ENCODE results near the gene ALK.

Gene ALK

GRCh38 chr2:29628108-29628745 lies 293.2 kb downstream of the ALK start:
- no peak for DNase-seq (ENCODE audit: extremely low spot score)
- POLR2A ChIA-PET: no interaction called here
- no peak for TF ChIP-seq CTCF (IDR thresholded peaks at IDR 0.05; ENCODE audit: control extremely low read depth, extremely low read depth, low read depth, missing control alignments)
- CTCF ChIA-PET: interaction anchor here (1.4 kb wide), 1 partner anchor 13 kb away, joined by 3 read pairs; no protein-coding TSS in a partner anchor

GRCh38 chr2:29627279-29627711 lies 294.1 kb downstream of the ALK start:
- no peak for TF ChIP-seq CTCF (IDR thresholded peaks at IDR 0.05; ENCODE audit: control extremely low read depth, extremely low read depth, low read depth, missing control alignments)
- POLR2A ChIA-PET: no interaction called here
- no peak for DNase-seq (ENCODE audit: extremely low spot score)
- CTCF ChIA-PET: interaction anchor here (1.4 kb wide), 1 partner anchor 14 kb away, joined by 3 read pairs; no protein-coding TSS in a partner anchor

GRCh38 chr2:29620890-29621289 lies 300.5 kb downstream of the ALK start:
- no peak for DNase-seq (ENCODE audit: extremely low spot score)
- TF ChIP-seq CTCF (IDR thresholded peaks at IDR 0.05; ENCODE audit: control extremely low read depth, extremely low read depth, low read depth, missing control alignments): no peak
- CTCF ChIA-PET: interaction anchor here (1.0 to 1.1 kb wide), 2 partner anchors 18 to 22 kb away, joined by 3 read pairs; no protein-coding TSS in a partner anchor
- POLR2A ChIA-PET: no interaction called here

GRCh38 chr2:29619689-29620088 lies 301.7 kb downstream of the ALK start:
- ChIA-PET CTCF (interaction anchor here (1.3 to 1.6 kb wide), 2 partner anchors 19 to 20 kb away, joined by 3 to 5 read pairs; no protein-coding TSS in a partner anchor), POLR2A (no interaction called here)
- DNase-seq (ENCODE audit: extremely low spot score): no peak
- no peak for TF ChIP-seq CTCF (IDR thresholded peaks at IDR 0.05; ENCODE audit: control extremely low read depth, extremely low read depth, low read depth, missing control alignments)

- no peak for TF ChIP-seq CTCF (IDR thresholded peaks at IDR 0.05; ENCODE audit: control extremely low read depth, extremely low read depth, low read depth, missing control alignments)
- POLR2A ChIA-PET: no interaction called here
- DNase-seq (ENCODE audit: extremely low spot score): no peak
- CTCF ChIA-PET: interaction anchor here (1.1 kb wide), 1 partner anchor 9 kb away, joined by 3 read pairs; no protein-coding TSS in a partner anchor
Measured at GRCh38 chr2:29618024-29618423, 303.4 kb downstream of the ALK start.

GRCh38 chr2:29617351-29617750 lies 304.0 kb downstream of the ALK start:
- no peak for DNase-seq (ENCODE audit: extremely low spot score)
- no peak for TF ChIP-seq CTCF (IDR thresholded peaks at IDR 0.05; ENCODE audit: control extremely low read depth, extremely low read depth, low read depth, missing control alignments)
- ChIA-PET POLR2A (no interaction called here), CTCF (interaction anchor here (1.1 kb wide), 1 partner anchor 8 kb away, joined by 3 read pairs; no protein-coding TSS in a partner anchor)

Measured in GM10248 (cell line).